HepG2 (cell line): Measurements from ENCODE around the gene CHI3L1. TPM values are rescaled to one million over a fixed set of nuclear protein-coding genes. Genes with fewer than 3 reads are reported as not detected.

Source experiments
- AKAP8 ChIP-seq: sonication (generic); formaldehyde crosslinking; IDR thresholded peaks from 2 replicates; pipeline ENCODE4 v1.5.1; 2020; ENCODE audit warnings: mild to moderate bottlenecking, missing genetic modification reagents
- SMAD9 ChIP-seq: sonication (generic); formaldehyde crosslinking; IDR thresholded peaks from 2 replicates; pipeline ENCODE4 v1.5.1; 2020; ENCODE audit warnings: mild to moderate bottlenecking, missing genetic modification reagents
- SPEN ChIP-seq: sonication (generic); formaldehyde crosslinking; IDR thresholded peaks from 2 replicates; pipeline ENCODE4 v1.5.1; 2020; ENCODE audit warnings: low read depth, mild to moderate bottlenecking, missing genetic modification reagents
- polyA plus RNA-seq, 8 experiments: library from polyadenylated mRNA; depleted of rRNA in 3 of 8; stranded (reverse) in 7 of 8; unstranded in 1 of 8; fragments of >200 nt; fragmentation: Illumina TruSeq in 4 of 8; extraction: Trizol in 4 of 8; gene quantifications; 2 replicates each; pipeline versions ENCODE4 v1.2.1 to v1.2.3, GENCODE V29; 2011 to 2016; ENCODE audit warnings: low read depth in 4 of 8, missing spikeins in 1 of 8, mixed read lengths in 1 of 8; ENCODE audit not compliant: insufficient read depth in 1 of 8
- total RNA-seq, 5 experiments: library from RNA; depleted of rRNA; stranded (reverse); fragments of >200 nt; fragmentation: Illumina TruSeq; extraction: Trizol; gene quantifications; 2 replicates each; pipeline ENCODE4 v1.2.3, GENCODE V29; 2016; ENCODE audit warnings: low read depth in 1 of 5
- TF ChIP-seq, protein P1 (sequence below): sonication (generic); formaldehyde crosslinking; IDR thresholded peaks from 2 replicates; pipeline ENCODE4; 2020; ENCODE audit warnings: missing genetic modification reagents, mild to moderate bottlenecking, borderline replicate concordance
- TF ChIP-seq, protein P2 (sequence below): sonication (generic); formaldehyde crosslinking; IDR thresholded peaks from 2 replicates; pipeline ENCODE4 v1.4.0; 2020; ENCODE audit warnings: missing genetic modification reagents

CHI3L1 gene
- total and polyA plus RNA-seq, 2 of the 13 experiments (the other 11 are each of a cell fraction or from before 2014, with no cell fraction given), result 0.09 to 0.13 TPM

DNA sequence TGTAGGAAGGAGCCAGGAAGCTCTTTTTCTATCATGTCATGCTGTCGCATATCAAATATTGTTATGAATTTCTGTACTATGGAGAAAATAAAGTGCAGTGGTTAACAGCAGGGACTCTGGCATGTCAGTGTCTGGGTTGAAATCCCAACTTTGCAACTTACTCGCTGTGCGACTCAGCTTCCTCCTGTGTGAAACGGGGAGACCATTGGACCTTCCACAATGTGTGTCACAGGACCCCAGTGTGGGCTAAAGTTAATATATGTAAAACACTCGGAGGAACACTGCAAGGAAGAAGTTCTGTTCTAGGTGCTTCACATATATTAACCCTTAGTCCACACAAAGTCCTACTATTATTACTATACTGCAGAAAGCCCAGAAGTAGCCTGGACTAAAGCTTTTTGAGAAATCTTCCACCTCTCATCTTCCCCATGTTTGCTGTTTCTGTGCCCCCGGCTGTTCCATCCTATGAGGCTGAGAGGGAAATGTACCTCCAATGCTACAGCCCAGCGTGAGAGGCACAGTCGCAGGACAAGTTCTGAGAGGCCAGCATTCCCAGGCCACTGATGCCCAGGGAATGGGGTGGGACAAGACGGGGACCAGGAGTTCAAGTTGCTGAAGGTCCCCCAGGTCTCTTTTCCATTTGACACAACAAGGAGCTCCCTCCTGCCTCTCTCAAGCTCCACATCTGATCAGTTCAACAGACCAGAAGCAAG lies 41.0 kb upstream of the CHI3L1 start (continued):
- TF ChIP-seq, protein P1, sequence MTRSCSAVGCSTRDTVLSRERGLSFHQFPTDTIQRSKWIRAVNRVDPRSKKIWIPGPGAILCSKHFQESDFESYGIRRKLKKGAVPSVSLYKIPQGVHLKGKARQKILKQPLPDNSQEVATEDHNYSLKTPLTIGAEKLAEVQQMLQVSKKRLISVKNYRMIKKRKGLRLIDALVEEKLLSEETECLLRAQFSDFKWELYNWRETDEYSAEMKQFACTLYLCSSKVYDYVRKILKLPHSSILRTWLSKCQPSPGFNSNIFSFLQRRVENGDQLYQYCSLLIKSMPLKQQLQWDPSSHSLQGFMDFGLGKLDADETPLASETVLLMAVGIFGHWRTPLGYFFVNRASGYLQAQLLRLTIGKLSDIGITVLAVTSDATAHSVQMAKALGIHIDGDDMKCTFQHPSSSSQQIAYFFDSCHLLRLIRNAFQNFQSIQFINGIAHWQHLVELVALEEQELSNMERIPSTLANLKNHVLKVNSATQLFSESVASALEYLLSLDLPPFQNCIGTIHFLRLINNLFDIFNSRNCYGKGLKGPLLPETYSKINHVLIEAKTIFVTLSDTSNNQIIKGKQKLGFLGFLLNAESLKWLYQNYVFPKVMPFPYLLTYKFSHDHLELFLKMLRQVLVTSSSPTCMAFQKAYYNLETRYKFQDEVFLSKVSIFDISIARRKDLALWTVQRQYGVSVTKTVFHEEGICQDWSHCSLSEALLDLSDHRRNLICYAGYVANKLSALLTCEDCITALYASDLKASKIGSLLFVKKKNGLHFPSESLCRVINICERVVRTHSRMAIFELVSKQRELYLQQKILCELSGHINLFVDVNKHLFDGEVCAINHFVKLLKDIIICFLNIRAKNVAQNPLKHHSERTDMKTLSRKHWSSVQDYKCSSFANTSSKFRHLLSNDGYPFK (CRISPR knock-in tag), result no peak
- TF ChIP-seq, protein P2, sequence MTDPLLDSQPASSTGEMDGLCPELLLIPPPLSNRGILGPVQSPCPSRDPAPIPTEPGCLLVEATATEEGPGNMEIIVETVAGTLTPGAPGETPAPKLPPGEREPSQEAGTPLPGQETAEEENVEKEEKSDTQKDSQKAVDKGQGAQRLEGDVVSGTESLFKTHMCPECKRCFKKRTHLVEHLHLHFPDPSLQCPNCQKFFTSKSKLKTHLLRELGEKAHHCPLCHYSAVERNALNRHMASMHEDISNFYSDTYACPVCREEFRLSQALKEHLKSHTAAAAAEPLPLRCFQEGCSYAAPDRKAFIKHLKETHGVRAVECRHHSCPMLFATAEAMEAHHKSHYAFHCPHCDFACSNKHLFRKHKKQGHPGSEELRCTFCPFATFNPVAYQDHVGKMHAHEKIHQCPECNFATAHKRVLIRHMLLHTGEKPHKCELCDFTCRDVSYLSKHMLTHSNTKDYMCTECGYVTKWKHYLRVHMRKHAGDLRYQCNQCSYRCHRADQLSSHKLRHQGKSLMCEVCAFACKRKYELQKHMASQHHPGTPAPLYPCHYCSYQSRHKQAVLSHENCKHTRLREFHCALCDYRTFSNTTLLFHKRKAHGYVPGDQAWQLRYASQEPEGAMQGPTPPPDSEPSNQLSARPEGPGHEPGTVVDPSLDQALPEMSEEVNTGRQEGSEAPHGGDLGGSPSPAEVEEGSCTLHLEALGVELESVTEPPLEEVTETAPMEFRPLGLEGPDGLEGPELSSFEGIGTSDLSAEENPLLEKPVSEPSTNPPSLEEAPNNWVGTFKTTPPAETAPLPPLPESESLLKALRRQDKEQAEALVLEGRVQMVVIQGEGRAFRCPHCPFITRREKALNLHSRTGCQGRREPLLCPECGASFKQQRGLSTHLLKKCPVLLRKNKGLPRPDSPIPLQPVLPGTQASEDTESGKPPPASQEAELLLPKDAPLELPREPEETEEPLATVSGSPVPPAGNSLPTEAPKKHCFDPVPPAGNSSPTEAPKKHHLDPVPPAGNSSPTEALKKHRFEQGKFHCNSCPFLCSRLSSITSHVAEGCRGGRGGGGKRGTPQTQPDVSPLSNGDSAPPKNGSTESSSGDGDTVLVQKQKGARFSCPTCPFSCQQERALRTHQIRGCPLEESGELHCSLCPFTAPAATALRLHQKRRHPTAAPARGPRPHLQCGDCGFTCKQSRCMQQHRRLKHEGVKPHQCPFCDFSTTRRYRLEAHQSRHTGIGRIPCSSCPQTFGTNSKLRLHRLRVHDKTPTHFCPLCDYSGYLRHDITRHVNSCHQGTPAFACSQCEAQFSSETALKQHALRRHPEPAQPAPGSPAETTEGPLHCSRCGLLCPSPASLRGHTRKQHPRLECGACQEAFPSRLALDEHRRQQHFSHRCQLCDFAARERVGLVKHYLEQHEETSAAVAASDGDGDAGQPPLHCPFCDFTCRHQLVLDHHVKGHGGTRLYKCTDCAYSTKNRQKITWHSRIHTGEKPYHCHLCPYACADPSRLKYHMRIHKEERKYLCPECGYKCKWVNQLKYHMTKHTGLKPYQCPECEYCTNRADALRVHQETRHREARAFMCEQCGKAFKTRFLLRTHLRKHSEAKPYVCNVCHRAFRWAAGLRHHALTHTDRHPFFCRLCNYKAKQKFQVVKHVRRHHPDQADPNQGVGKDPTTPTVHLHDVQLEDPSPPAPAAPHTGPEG (CRISPR knock-in tag), result no peak
- TF ChIP-seq SPEN (CRISPR knock-in tag), result no peak
- no peak for TF ChIP-seq AKAP8 (CRISPR knock-in tag)
- no peak for TF ChIP-seq SMAD9 (CRISPR knock-in tag)
